GM13976 (cell line): ENCODE measurements around the gene HSD3B7.
A peak's percentile ranks its signal among the peaks of the same experiment; 100 is the strongest.

Source experiments
- DNase-seq: peaks from one replicate; pipeline ENCODE4 v3.0.0; 2012; ENCODE audit warnings: low spot score
- CTCF ChIP-seq: IDR thresholded peaks from 2 replicates; pipeline ENCODE4 v1.5.1; 2012; ENCODE audit warnings: borderline replicate concordance, mild to moderate bottlenecking; ENCODE audit not compliant: insufficient read depth; ENCODE audit errors: extremely low read depth, missing control alignments, control extremely low read depth
- in situ Hi-C: fragments of 300-500 bp; cut with MboI; formaldehyde crosslinking; loops from one replicate; pipeline ENCODE4 v1.12.0; 2022; ENCODE audit warnings: low sequenced_read_pairs, mixed read lengths, inconsistent platforms; ENCODE audit not compliant: unreplicated experiment

Gene HSD3B7

GRCh38 chr16:30992931-30993816, 8.2 kb downstream of the HSD3B7 start:
- DNase-seq, result no peak
- in situ Hi-C loops, result loop anchor here (25.0 kb wide), 1 partner anchor 444 kb away; the partner anchor contains the start of genes COX6A2 and ZNF843
- TF ChIP-seq CTCF, result no peak

DNA sequence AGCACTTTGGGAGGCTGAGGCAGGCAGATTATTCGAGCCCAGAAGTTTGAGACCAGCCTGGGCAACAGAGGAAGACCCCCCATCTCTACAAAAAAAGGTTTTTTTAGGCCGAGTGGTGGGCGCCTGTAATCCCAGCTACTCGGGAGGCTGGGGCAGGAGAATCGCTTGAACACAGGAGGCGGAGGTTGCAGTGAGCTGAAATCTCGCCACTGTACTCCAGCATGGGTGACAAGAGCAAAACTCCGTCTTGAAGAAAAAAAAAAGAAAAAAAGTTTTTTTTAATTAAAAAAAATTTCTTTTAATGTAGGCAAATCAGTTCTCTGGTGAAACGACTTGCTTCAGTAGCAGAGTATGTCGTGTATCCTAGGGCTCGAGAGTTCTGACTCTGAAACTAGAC, 10.9 kb downstream of the HSD3B7 start:
- no peak for TF ChIP-seq CTCF
- DNase-seq, result no peak
- in situ Hi-C loops, result loop anchor here (25.0 kb wide), 1 partner anchor 441 kb away; the partner anchor contains the start of genes COX6A2 and ZNF843

- TF ChIP-seq CTCF, result no peak
- in situ Hi-C loops, result loop anchor here (25.0 kb wide), 1 partner anchor 441 kb away; the partner anchor contains the start of genes COX6A2 and ZNF843
- DNase-seq, result no peak
Observed at GRCh38 chr16:30996324-30996984, 11.4 kb downstream of the HSD3B7 start.

DNA sequence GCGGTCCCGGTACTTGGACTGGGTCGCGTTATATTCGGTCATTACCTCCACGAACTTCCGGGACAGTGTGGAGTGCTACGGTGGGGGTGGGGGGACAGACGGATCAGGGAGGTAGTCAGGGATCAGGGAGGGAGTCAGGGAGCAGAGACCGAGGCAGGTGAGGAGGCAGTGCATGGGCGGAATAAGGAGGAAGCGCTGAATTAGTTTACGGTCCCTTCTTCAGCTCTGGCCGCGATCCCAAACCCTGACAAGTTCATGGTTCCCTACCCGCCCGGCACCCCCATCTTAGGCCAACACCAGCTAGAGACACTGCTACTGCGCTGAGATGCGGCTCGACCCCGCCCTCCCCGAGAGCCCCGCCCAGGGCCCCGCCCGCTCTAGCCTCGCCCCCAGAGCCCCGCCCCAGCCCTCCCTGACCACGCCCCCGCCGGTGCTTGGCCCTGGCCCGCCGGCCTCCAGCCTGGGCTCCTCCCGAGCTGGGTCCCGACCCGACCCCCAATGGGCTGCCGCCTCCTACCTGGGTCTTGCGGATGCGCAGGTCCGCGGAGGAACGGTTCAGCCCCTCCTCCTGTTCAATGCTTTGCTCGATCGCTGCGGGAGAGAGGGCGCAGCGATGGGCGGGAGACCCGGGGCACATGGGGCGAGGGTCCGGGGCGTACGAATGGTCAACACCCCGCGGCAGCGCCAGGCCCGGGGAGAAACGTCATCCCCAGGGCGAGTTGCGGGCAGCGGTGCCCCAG, 12.1 kb downstream of the HSD3B7 start:
- in situ Hi-C loops, result loop anchor here (25.0 kb wide), 1 partner anchor 440 kb away; the partner anchor contains the start of genes COX6A2 and ZNF843
- peak; percentile 100 for DNase-seq
- TF ChIP-seq CTCF, result no peak

- in situ Hi-C loops, result loop anchor here (25.0 kb wide), 1 partner anchor 439 kb away; the partner anchor contains the start of genes COX6A2 and ZNF843
- no peak for DNase-seq
- no peak for TF ChIP-seq CTCF
Observed at GRCh38 chr16:30997725-30998711, 13.0 kb downstream of the HSD3B7 start.
